Measurements from ENCODE around the gene MRGPRG. TPM values are rescaled to one million over a fixed set of nuclear protein-coding genes. Genes with fewer than 3 reads are reported as not detected.

The MRGPRG gene
- total RNA-seq, 4 donors from 2014 or later, result not detected

DNA sequence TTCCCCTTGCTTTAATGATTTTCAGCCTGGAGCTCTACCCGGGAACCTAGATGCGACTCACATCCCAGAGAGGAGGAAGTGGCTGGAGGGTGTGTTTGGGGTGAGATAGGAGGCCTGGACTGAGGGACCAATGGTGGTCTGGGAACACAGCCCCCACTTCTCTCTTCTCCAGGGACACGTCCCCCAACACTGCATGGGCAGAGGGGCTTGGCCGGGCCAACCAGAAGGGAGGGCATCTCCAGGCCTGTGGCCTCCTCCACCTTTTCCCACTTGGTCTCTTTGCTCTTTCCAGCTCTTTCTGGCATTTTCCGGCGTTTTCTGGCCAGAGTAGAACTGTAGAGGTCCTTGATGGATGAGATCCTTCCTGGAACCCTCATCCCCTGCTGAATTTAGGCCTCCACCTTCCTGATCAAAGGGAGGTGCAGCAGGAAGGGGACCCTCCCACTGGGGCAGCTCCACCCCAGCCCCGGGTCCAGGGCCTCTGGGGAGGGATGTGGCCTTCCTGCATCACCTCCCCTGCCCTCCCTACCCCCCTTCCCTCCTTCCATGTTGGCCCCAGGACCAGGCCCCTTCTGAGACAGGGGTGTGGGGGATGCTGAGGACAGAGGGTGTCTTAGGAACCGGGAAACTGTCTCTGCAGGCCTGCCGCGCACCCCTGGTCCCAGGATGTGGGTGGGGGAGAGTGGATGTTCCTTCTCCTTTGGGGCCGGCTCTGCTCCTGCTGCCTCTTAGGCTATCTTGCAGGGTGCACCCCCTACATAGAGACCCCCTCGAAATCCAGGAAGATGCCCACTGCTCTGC lies 24.4 kb downstream of the MRGPRG start:
- no peak overlapping the region for H3K4me3 ChIP-seq
- peaks cover 0 to 66% (median 0%) of the 10 kb centered on the region in 4 donors for H3K27me3 ChIP-seq
- no peak for DNase-seq
- no peaks in the 10 kb centered on the region for H3K9me3 ChIP-seq
- intact Hi-C loops (cut with DNase I), result no loop called here
- H3K27ac ChIP-seq, result no peak overlapping the region
- H3K36me3 ChIP-seq, result no peaks in the 10 kb centered on the region
- 75 to 80% methylated on average over 5 to 6 of the region's 12 CpGs for WGBS, 2 donors
- TF ChIP-seq POLR2A (IDR thresholded peaks at IDR 0.05) (no peak), CTCF (IDR thresholded peaks at IDR 0.05) (no peak)
- H3K4me1 ChIP-seq, result peaks cover 0 to 6% (median 0%) of the 10 kb centered on the region in 3 donors

GRCh38 chr11:3193373-3194015 lies 25.1 kb downstream of the MRGPRG start:
- no peaks in the 10 kb centered on the region for H3K9me3 ChIP-seq
- H3K4me1 ChIP-seq, result peaks cover 0 to 6% (median 0%) of the 10 kb centered on the region in 3 donors
- intact Hi-C loops (cut with DNase I), result no loop called here
- no peak overlapping the region for H3K27ac ChIP-seq
- DNase-seq, result no peak
- no peak overlapping the region for H3K4me3 ChIP-seq
- H3K27me3 ChIP-seq, result peaks cover 0 to 67% (median 0%) of the 10 kb centered on the region in 4 donors
- no peaks in the 10 kb centered on the region for H3K36me3 ChIP-seq
- TF ChIP-seq CTCF (IDR thresholded peaks at IDR 0.05), result no peak
- TF ChIP-seq POLR2A (IDR thresholded peaks at IDR 0.05), result no peak
- WGBS, 2 donors, result 76 to 81% methylated on average over 5 to 10 of the region's 19 CpGs

GRCh38 chr11:3192511-3193372 lies 25.9 kb downstream of the MRGPRG start:
- no peaks in the 10 kb centered on the region for H3K9me3 ChIP-seq
- no peaks in the 10 kb centered on the region for H3K36me3 ChIP-seq
- TF ChIP-seq POLR2A (IDR thresholded peaks at IDR 0.05) (no peak), CTCF (IDR thresholded peaks at IDR 0.05) (no peak)
- 64 to 82% methylated on average over 6 to 8 of the region's 14 CpGs for WGBS, 2 donors
- no peak for DNase-seq
- H3K27ac ChIP-seq, result no peak overlapping the region
- peaks cover 0 to 6% (median 0%) of the 10 kb centered on the region in 3 donors for H3K4me1 ChIP-seq
- no peak overlapping the region for H3K4me3 ChIP-seq
- peaks cover 0 to 67% (median 0%) of the 10 kb centered on the region in 4 donors for H3K27me3 ChIP-seq
- intact Hi-C loops (cut with DNase I), result no loop called here

GRCh38 chr11:3191586-3192324 lies 26.9 kb downstream of the MRGPRG start:
- Histone ChIP-seq H3K36me3 (no peaks in the 10 kb centered on the region), H3K4me3 (no peak overlapping the region), H3K27me3 (peaks cover 0 to 61% (median 0%) of the 10 kb centered on the region in 4 donors), H3K9me3 (no peaks in the 10 kb centered on the region), H3K4me1 (peaks cover 0 to 6% (median 0%) of the 10 kb centered on the region in 3 donors), H3K27ac (no peak overlapping the region)
- intact Hi-C loops (cut with DNase I), result no loop called here
- 86 to 88% methylated on average over 12 to 18 of the region's 19 CpGs for WGBS, 2 donors
- TF ChIP-seq POLR2A (IDR thresholded peaks at IDR 0.05) (no peak), CTCF (IDR thresholded peaks at IDR 0.05) (no peak)
- DNase-seq, result no peak
